Right atrium auricular region (tissue), 2 donors: ENCODE data around the gene CDC26. TPM values are rescaled to one million over a fixed set of nuclear protein-coding genes. Genes with fewer than 3 reads are reported as not detected.

ENCODE experiments used
- DNase-seq: peaks from one replicate; pipeline ENCODE4 v3.0.0-alpha.2; 2019; ENCODE audit warnings: low spot score
- H3K27ac ChIP-seq, 2 donors: fragments of 200-600 bp; sonication (generic); 1 replicate in 1 of 2; 2 replicates in 1 of 2; pipeline ENCODE4 v1.5.1; 2016 to 2019
- H3K27me3 ChIP-seq, 2 donors: fragments of 200-600 bp; sonication (generic); one replicate each; pipeline versions ENCODE4 v1.5.1 to v1.6.0; 2017 to 2019
- H3K36me3 ChIP-seq: fragments of 200-600 bp; sonication (generic); one replicate; pipeline ENCODE4 v1.5.1; 2016
- H3K4me1 ChIP-seq, 2 donors: fragments of 200-600 bp; sonication (generic); one replicate each; pipeline versions ENCODE4 v1.5.1 to v1.6.0; 2017 to 2019
- H3K4me3 ChIP-seq, 2 donors: fragments of 200-600 bp; sonication (generic); 1 replicate in 1 of 2; 2 replicates in 1 of 2; pipeline ENCODE4 v1.5.1; 2017 to 2019; ENCODE audit warnings: mild to moderate bottlenecking in 1 of 2, moderate library complexity in 1 of 2
- H3K9me3 ChIP-seq, 2 donors: fragments of 200-600 bp; sonication (generic); one replicate each; pipeline ENCODE4 v1.5.1; 2019
- CTCF ChIP-seq, 2 donors: fragments of 200-600 bp; sonication (generic); IDR thresholded peaks; one replicate each; pipeline ENCODE4 v1.5.1; 2019; ENCODE audit warnings: antibody characterized with exemption in 2 of 2
- total RNA-seq, 2 donors: library from RNA; depleted of rRNA; stranded (reverse); fragments of >200 nt; gene quantifications; one replicate each; pipeline ENCODE4 v1.1.0, GENCODE V29; 2016

CDC26 gene
- total RNA-seq, 2 donors from 2014 or later, result 31.7 to 42.6 TPM

- Histone ChIP-seq H3K27me3 (no peaks in the 10 kb centered on the region), H3K4me3 (peak overlapping the region; percentile 83 to 97), H3K4me1 (peaks cover 0 to 38% of the 10 kb centered on the region in 2 donors), H3K27ac (peak overlapping the region; percentile 85 to 91), H3K9me3 (no peaks in the 10 kb centered on the region), H3K36me3 (peaks cover 5% of the 10 kb centered on the region)
- TF ChIP-seq CTCF (IDR thresholded peaks at IDR 0.05), result no peak
- DNase-seq, result no peak
Observed at GRCh38 chr9:113221800-113222481, 53.4 kb downstream of the CDC26 start.

- no peak for TF ChIP-seq CTCF (IDR thresholded peaks at IDR 0.05)
- Histone ChIP-seq H3K4me1 (peaks cover 0 to 38% of the 10 kb centered on the region in 2 donors), H3K4me3 (peak within 1 kb of the TSS; percentile 83 to 97), H3K27me3 (no peaks in the 10 kb centered on the region), H3K27ac (peak within 1 kb of the TSS; percentile 85 to 91), H3K9me3 (no peaks in the 10 kb centered on the region), H3K36me3 (peaks cover 5% of the 10 kb centered on the region)
- DNase-seq, result peak; percentile 99
Observed at GRCh38 chr9:113221003-113221799, 54.2 kb downstream of the CDC26 start, which contains the start of the genes FKBP15 and SLC31A1. FKBP15 (minus strand) TSS chr9:113221277; CDS start chr9:113221243, 34 bp downstream. SLC31A1 (plus strand) TSS chr9:113221544; CDS start chr9:113256149, 34,605 bp downstream.

- Histone ChIP-seq H3K9me3 (no peaks in the 10 kb centered on the region), H3K27me3 (no peaks in the 10 kb centered on the region), H3K27ac (peak overlapping the region; percentile 85 to 91), H3K4me1 (peaks cover 0 to 38% of the 10 kb centered on the region in 2 donors), H3K4me3 (peak overlapping the region; percentile 83 to 97), H3K36me3 (peaks cover 5% of the 10 kb centered on the region)
- no peak for DNase-seq
- TF ChIP-seq CTCF (IDR thresholded peaks at IDR 0.05), result no peak
Observed at GRCh38 chr9:113220467-113221002, 54.8 kb downstream of the CDC26 start.

GRCh38 chr9:113219969-113220368 is 55.4 kb downstream of the CDC26 start:
- TF ChIP-seq CTCF (IDR thresholded peaks at IDR 0.05), result no peak
- H3K4me1 ChIP-seq, result peaks cover 0 to 38% of the 10 kb centered on the region in 2 donors
- no peaks in the 10 kb centered on the region for H3K9me3 ChIP-seq
- H3K27me3 ChIP-seq, result no peaks in the 10 kb centered on the region
- DNase-seq, result no peak
- H3K36me3 ChIP-seq, result peaks cover 5% of the 10 kb centered on the region
- peak overlapping the region; percentile 83 to 97 for H3K4me3 ChIP-seq
- peak overlapping the region; percentile 7 to 91 for H3K27ac ChIP-seq

GRCh38 chr9:113219186-113219936 is 56.0 kb downstream of the CDC26 start:
- Histone ChIP-seq H3K36me3 (peaks cover 5% of the 10 kb centered on the region), H3K4me3 (no peak overlapping the region), H3K27me3 (no peaks in the 10 kb centered on the region), H3K9me3 (no peaks in the 10 kb centered on the region), H3K4me1 (peaks cover 0 to 38% of the 10 kb centered on the region in 2 donors), H3K27ac (peak overlapping the region; percentile 7 to 40)
- no peak for TF ChIP-seq CTCF (IDR thresholded peaks at IDR 0.05)
- DNase-seq, result no peak
